Neural cell (in vitro differentiated cells): ENCODE measurements around the gene HOXC12. TPM values are rescaled to one million over a fixed set of nuclear protein-coding genes. Genes with fewer than 3 reads are reported as not detected.

Source experiments
- H2AFZ ChIP-seq: fragments of 200-600, 300-800 bp; sonication (generic), shearing (Covaris generic); 2 replicates; pipeline ENCODE4 v1.6.0; 2014; ENCODE audit warnings: low read depth, mild to moderate bottlenecking, antibody characterized with exemption, low read length, moderate library complexity
- H3F3A ChIP-seq: fragments of 200-600 bp; shearing (Covaris generic); 2 replicates; pipeline ENCODE4 v1.6.1; 2016; ENCODE audit warnings: mild to moderate bottlenecking, moderate library complexity, mixed read lengths, antibody characterized with exemption, low read length; ENCODE audit not compliant: insufficient read depth, poor library complexity, severe bottlenecking
- H3K27ac ChIP-seq: fragments of 200-600, 300-800 bp; sonication (generic), shearing (Covaris generic); 2 replicates; pipeline ENCODE4 v1.5.1; 2014; ENCODE audit warnings: mild to moderate bottlenecking, low read length, moderate library complexity
- H3K27me3 ChIP-seq: fragments of 300-800, 200-600 bp; sonication (generic), shearing (Covaris generic); 2 replicates; pipeline ENCODE4 v1.6.0; 2014; ENCODE audit warnings: mild to moderate bottlenecking, low read depth, low read length, moderate library complexity; ENCODE audit not compliant: insufficient read depth
- H3K36me3 ChIP-seq: fragments of 300-800, 200-600 bp; sonication (generic), shearing (Covaris generic); 2 replicates; pipeline ENCODE4 v1.5.1; 2014; ENCODE audit warnings: mild to moderate bottlenecking, antibody characterized with exemption, low read length, moderate library complexity; ENCODE audit not compliant: insufficient read depth
- H3K4me2 ChIP-seq: fragments of 300-800, 200-600 bp; sonication (generic), shearing (Covaris generic); 2 replicates; pipeline ENCODE4 v1.6.0; 2014; ENCODE audit warnings: mild to moderate bottlenecking, low read length
- H3K4me3 ChIP-seq: fragments of 300-800, 200-600 bp; sonication (generic), shearing (Covaris generic); 2 replicates; pipeline ENCODE4 v1.5.1; 2014; ENCODE audit warnings: mild to moderate bottlenecking, low read length, moderate library complexity
- H3K79me2 ChIP-seq: fragments of 200-600 bp; shearing (Covaris generic); replicated peaks from 2 replicates; pipeline ENCODE4 v1.6.0; 2014; ENCODE audit warnings: mild to moderate bottlenecking, low read length, moderate library complexity; ENCODE audit not compliant: insufficient read depth
- H3K9ac ChIP-seq: fragments of 300-800, 200-600 bp; sonication (generic), shearing (Covaris generic); 2 replicates; pipeline ENCODE4 v1.6.1; 2016; ENCODE audit warnings: mild to moderate bottlenecking, low read length, mixed read lengths
- H3K9me2 ChIP-seq: fragments of 200-600 bp; shearing (Covaris generic); 2 replicates; pipeline ENCODE4 v1.6.1; 2016; ENCODE audit warnings: mild to moderate bottlenecking, low read length, mixed read lengths; ENCODE audit not compliant: insufficient read depth
- H3K9me3 ChIP-seq: fragments of 200-600, 300-800 bp; sonication (generic), shearing (Covaris generic); 2 replicates; pipeline ENCODE4 v1.6.1; 2016; ENCODE audit warnings: mild to moderate bottlenecking, mixed run types, low read length, moderate library complexity, mixed read lengths
- H4K20me1 ChIP-seq: fragments of 200-600 bp; shearing (Covaris generic); 2 replicates; pipeline ENCODE4 v1.6.1; 2016; ENCODE audit warnings: mild to moderate bottlenecking, mixed run types; ENCODE audit not compliant: insufficient read depth
- EP300 ChIP-seq: fragments of 450-650 bp; conservative IDR thresholded peaks from 2 replicates; pipeline ENCODE4 v1.6.1; 2014; ENCODE audit warnings: antibody characterized with exemption, mild to moderate bottlenecking, moderate library complexity; ENCODE audit not compliant: poor library complexity, severe bottlenecking
- EZH2 ChIP-seq: fragments of 200-600, 300-800 bp; shearing (Covaris generic), sonication (generic); IDR thresholded peaks from 2 replicates; pipeline ENCODE4 v1.6.1; 2014; ENCODE audit warnings: antibody characterized with exemption, low read length, borderline replicate concordance, mild to moderate bottlenecking; ENCODE audit not compliant: insufficient read depth, poor library complexity, severe bottlenecking
- MXI1 ChIP-seq: fragments of 450-650 bp; conservative IDR thresholded peaks from 2 replicates; pipeline ENCODE4 v1.6.1; 2014; ENCODE audit warnings: antibody characterized with exemption, mild to moderate bottlenecking; ENCODE audit not compliant: poor library complexity, severe bottlenecking
- POLR2AphosphoS5 ChIP-seq: IDR thresholded peaks from 2 replicates; pipeline ENCODE4 v1.6.1; 2012
- RAD21 ChIP-seq: fragments of 450-650 bp; conservative IDR thresholded peaks from 2 replicates; pipeline ENCODE4 v1.6.1; 2014; ENCODE audit warnings: antibody characterized with exemption, mild to moderate bottlenecking, moderate library complexity
- SMC3 ChIP-seq: fragments of 450-650 bp; conservative IDR thresholded peaks from 2 replicates; pipeline ENCODE4 v1.6.1; 2014; ENCODE audit warnings: antibody characterized with exemption, mild to moderate bottlenecking, moderate library complexity; ENCODE audit not compliant: poor library complexity
- TAF1 ChIP-seq: IDR thresholded peaks from 2 replicates; pipeline ENCODE4 v1.6.1; 2012; ENCODE audit warnings: low read depth
- polyA plus RNA-seq: library from polyadenylated mRNA; depleted of rRNA; stranded (reverse); fragments of >200 nt; gene quantifications from 2 replicates; pipeline ENCODE4 v1.2.3, GENCODE V29; 2014
- TF ChIP-seq, protein P1 (sequence below): fragments of 450-650 bp; IDR thresholded peaks from 2 replicates; pipeline ENCODE4 v1.5.1; 2014; ENCODE audit warnings: antibody characterized with exemption, mild to moderate bottlenecking, moderate library complexity; ENCODE audit not compliant: poor library complexity, severe bottlenecking
- TF ChIP-seq, protein P2 (sequence below): IDR thresholded peaks from 2 replicates; pipeline ENCODE4 v1.6.1; 2012; ENCODE audit warnings: borderline replicate concordance

The HOXC12 gene
- polyA plus RNA-seq, 1 donor from 2014 or later = not detected

DNA sequence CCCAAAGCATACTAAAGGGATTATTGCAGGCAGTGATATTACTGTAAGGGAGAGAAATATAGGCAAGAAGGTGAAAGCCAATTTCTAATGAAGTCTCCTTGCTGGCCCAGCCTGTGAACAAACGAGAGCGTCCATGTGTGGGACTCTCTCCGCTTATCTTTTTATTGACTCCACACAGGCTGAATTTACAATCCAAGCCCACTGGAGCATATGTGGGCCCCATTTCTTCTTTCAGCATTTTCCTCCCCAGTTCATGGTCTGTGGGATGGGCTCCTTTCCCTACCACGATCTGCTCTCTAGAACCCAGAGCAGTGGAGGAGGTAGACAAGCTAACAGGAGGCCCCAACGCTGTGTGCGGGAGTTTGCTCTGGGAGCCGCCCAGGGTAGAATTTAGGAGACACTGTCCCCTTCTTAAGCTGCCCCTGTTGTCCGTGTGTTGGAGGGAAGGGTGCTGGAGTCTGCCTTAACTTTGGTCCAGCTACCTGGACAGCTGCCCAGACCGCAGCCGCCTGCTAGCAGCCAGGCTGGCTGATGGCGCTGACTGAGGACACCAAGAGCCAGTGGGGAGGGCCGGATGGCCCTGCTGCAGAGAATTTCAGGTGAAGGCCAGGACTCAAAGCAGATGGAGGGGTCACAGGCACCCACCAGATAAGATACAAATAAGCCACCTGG is 15.0 kb downstream of the HOXC12 start:
- Histone ChIP-seq H3K36me3 (no peaks in the 10 kb centered on the region), H4K20me1 (no peaks in the 10 kb centered on the region), H3K4me2 (no peak overlapping the region), H3K27me3 (peaks cover 100% of the 10 kb centered on the region), H3F3A (no peaks in the 10 kb centered on the region), H3K9me2 (no peaks in the 10 kb centered on the region), H3K27ac (no peak overlapping the region), H3K4me3 (no peak overlapping the region), H3K9ac (no peak overlapping the region), H2AFZ (no peak overlapping the region), H3K79me2 (no peaks in the 10 kb centered on the region), H3K9me3 (no peaks in the 10 kb centered on the region)
- TF ChIP-seq EZH2 (no peak), EP300 (no peak), SMC3 (no peak), POLR2AphosphoS5 (no peak), TAF1 (no peak)
- TF ChIP-seq, protein P1, sequence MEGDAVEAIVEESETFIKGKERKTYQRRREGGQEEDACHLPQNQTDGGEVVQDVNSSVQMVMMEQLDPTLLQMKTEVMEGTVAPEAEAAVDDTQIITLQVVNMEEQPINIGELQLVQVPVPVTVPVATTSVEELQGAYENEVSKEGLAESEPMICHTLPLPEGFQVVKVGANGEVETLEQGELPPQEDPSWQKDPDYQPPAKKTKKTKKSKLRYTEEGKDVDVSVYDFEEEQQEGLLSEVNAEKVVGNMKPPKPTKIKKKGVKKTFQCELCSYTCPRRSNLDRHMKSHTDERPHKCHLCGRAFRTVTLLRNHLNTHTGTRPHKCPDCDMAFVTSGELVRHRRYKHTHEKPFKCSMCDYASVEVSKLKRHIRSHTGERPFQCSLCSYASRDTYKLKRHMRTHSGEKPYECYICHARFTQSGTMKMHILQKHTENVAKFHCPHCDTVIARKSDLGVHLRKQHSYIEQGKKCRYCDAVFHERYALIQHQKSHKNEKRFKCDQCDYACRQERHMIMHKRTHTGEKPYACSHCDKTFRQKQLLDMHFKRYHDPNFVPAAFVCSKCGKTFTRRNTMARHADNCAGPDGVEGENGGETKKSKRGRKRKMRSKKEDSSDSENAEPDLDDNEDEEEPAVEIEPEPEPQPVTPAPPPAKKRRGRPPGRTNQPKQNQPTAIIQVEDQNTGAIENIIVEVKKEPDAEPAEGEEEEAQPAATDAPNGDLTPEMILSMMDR = no peak

DNA sequence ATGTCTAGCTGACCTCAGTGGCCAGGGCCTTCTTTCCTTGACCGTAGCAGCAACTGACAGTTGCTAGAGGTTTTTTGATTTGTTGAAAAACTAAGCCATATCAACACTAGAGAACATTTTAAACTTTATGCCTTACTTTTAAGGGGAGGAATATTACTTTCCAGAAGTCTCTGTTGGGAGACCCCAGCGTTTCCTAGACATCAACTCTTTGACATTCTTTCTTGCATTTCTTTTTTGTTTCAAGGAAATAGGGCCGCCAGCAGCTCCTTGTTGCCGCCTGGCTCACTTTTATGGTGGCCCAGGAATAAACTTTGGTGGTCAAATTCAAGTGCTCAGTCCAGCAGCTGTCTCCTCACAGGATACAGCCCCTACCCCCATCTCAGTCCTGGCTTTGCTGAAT is 15.7 kb downstream of the HOXC12 start:
- H3F3A ChIP-seq = no peaks in the 10 kb centered on the region
- H2AFZ ChIP-seq = no peak overlapping the region
- TF ChIP-seq RAD21 (no peak), SMC3 (no peak), TAF1 (no peak), POLR2AphosphoS5 (no peak), MXI1 (no peak), EP300 (no peak), EZH2 (no peak)
- TF ChIP-seq, protein P2, sequence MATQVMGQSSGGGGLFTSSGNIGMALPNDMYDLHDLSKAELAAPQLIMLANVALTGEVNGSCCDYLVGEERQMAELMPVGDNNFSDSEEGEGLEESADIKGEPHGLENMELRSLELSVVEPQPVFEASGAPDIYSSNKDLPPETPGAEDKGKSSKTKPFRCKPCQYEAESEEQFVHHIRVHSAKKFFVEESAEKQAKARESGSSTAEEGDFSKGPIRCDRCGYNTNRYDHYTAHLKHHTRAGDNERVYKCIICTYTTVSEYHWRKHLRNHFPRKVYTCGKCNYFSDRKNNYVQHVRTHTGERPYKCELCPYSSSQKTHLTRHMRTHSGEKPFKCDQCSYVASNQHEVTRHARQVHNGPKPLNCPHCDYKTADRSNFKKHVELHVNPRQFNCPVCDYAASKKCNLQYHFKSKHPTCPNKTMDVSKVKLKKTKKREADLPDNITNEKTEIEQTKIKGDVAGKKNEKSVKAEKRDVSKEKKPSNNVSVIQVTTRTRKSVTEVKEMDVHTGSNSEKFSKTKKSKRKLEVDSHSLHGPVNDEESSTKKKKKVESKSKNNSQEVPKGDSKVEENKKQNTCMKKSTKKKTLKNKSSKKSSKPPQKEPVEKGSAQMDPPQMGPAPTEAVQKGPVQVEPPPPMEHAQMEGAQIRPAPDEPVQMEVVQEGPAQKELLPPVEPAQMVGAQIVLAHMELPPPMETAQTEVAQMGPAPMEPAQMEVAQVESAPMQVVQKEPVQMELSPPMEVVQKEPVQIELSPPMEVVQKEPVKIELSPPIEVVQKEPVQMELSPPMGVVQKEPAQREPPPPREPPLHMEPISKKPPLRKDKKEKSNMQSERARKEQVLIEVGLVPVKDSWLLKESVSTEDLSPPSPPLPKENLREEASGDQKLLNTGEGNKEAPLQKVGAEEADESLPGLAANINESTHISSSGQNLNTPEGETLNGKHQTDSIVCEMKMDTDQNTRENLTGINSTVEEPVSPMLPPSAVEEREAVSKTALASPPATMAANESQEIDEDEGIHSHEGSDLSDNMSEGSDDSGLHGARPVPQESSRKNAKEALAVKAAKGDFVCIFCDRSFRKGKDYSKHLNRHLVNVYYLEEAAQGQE = no peak
- TF ChIP-seq, protein P1 = no peak
- no peaks in the 10 kb centered on the region for H3K79me2 ChIP-seq
- no peak overlapping the region for H3K9ac ChIP-seq
- H3K27ac ChIP-seq = no peak overlapping the region
- H3K36me3 ChIP-seq = no peaks in the 10 kb centered on the region
- H3K4me2 ChIP-seq = no peak overlapping the region
- H3K4me3 ChIP-seq = no peak overlapping the region
- H4K20me1 ChIP-seq = no peaks in the 10 kb centered on the region
- no peaks in the 10 kb centered on the region for H3K9me3 ChIP-seq
- H3K27me3 ChIP-seq = peaks cover 100% of the 10 kb centered on the region
- H3K9me2 ChIP-seq = no peaks in the 10 kb centered on the region
